Prostate gland (tissue), 2 donors: ENCODE results near the gene TTBK1.

Experiments used
- CTCF ChIP-seq, 4 experiments: fragments of 200-600 bp in 2 of 4; fragments of 450-650 bp in 2 of 4; sonication (generic) in 2 of 4; IDR thresholded peaks; 1 replicate in 3 of 4; 2 replicates in 1 of 4; pipeline ENCODE4 v1.5.1; 2016 to 2019; ENCODE audit warnings: antibody characterized with exemption in 4 of 4, mild to moderate bottlenecking in 2 of 4, moderate library complexity in 2 of 4
- POLR2AphosphoS5 ChIP-seq: sonication (generic); formaldehyde crosslinking; IDR thresholded peaks from one replicate; pipeline ENCODE4 v1.6.1; 2017; ENCODE audit warnings: antibody characterized with exemption

GRCh38 chr6:43193929-43194328 lies 49.4 kb upstream of the TTBK1 start:
- TF ChIP-seq POLR2AphosphoS5 (no peak), CTCF (IDR thresholded peaks at IDR 0.05) (no peak)
